Astrocyte of the spinal cord (primary cell): ENCODE results near the gene GPR108.

Experiments used
- DNase-seq: peaks from one replicate; pipeline ENCODE4 v3.0.0; 2011; ENCODE audit warnings: low read depth, low spot score
- H3K4me3 ChIP-seq: 2 replicates; pipeline ENCODE4 v1.5.1; 2011; ENCODE audit warnings: low read depth, mild to moderate bottlenecking, low read length, moderate library complexity
- in situ Hi-C: cut with HindIII; loops from 2 replicates; pipeline ENCODE4 v1.10.0; 2017; ENCODE audit warnings: low sequenced_read_pairs
- TF ChIP-seq, protein P1 (sequence below): IDR thresholded peaks from 2 replicates; pipeline ENCODE4 v1.5.1; 2012; ENCODE audit warnings: low read depth, mild to moderate bottlenecking, low read length, inconsistent platforms

GPR108 gene

DNA sequence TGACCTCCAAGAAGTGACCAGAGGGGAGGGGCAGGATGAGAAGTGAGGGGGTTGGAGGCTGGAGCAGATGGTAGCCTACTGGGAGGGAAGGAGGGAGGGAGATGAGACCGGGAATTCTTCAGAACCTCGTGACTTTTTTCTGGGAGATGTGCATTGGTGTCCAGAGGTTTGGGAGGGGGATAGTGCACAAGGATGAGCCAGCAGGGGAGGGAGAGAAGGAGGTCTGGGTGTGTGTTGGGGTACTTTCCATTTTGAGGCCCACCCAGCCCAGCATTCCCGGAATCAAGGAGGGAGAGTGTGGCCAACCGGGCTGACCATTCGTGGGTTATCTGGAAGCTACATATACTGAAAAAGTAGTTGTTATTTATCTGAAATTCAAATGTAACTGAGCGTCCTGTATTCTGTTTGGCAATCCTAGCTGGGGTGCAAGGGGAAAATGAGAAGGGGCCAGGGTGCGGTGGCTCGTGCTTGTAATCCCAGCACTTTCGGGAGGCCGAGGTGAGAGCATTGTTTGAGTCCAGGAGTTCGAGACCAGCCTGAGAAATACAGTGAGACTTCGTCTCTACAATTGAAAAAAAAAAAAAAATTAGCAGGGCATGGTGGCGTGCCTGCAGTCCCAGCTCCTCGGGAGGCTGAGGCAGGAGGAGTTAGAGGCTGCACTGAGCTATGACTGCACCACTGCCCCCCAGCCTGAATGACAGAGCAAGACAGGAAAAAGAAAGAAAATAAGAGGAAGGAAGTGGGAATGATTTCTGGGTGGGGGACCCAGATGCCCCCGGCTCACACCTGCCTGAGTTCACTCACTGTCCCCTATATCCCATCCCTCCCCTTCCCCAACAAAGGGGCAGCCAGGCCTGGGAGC, 12.5 kb downstream of the GPR108 start:
- DNase-seq: no peak
- TF ChIP-seq, protein P1, sequence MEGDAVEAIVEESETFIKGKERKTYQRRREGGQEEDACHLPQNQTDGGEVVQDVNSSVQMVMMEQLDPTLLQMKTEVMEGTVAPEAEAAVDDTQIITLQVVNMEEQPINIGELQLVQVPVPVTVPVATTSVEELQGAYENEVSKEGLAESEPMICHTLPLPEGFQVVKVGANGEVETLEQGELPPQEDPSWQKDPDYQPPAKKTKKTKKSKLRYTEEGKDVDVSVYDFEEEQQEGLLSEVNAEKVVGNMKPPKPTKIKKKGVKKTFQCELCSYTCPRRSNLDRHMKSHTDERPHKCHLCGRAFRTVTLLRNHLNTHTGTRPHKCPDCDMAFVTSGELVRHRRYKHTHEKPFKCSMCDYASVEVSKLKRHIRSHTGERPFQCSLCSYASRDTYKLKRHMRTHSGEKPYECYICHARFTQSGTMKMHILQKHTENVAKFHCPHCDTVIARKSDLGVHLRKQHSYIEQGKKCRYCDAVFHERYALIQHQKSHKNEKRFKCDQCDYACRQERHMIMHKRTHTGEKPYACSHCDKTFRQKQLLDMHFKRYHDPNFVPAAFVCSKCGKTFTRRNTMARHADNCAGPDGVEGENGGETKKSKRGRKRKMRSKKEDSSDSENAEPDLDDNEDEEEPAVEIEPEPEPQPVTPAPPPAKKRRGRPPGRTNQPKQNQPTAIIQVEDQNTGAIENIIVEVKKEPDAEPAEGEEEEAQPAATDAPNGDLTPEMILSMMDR: no peak
- H3K4me3 ChIP-seq: no peak overlapping the region
- in situ Hi-C loops: no loop called here

DNA sequence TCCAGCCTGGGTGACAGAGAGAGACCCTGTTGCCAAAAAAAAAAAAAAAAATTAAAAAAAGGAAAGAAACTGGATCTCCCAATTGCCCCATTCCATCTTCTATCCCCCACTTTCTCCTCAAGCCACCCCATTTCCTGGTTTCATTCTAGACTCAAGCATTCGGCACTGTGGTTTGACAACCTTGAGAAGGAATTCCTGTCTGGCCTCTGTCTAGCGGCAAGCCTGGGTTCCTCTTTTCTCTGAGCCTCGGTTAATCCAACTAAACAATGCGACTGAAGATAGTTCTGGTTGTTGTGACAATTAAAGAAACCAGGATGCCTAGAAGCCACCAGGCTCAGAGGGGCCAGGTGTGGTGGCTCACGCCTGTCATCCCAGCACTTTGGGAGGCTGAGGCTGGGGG, 13.6 kb downstream of the GPR108 start:
- in situ Hi-C loops: no loop called here
- H3K4me3 ChIP-seq: no peak overlapping the region
- TF ChIP-seq, protein P1: no peak
- DNase-seq: no peak

DNA sequence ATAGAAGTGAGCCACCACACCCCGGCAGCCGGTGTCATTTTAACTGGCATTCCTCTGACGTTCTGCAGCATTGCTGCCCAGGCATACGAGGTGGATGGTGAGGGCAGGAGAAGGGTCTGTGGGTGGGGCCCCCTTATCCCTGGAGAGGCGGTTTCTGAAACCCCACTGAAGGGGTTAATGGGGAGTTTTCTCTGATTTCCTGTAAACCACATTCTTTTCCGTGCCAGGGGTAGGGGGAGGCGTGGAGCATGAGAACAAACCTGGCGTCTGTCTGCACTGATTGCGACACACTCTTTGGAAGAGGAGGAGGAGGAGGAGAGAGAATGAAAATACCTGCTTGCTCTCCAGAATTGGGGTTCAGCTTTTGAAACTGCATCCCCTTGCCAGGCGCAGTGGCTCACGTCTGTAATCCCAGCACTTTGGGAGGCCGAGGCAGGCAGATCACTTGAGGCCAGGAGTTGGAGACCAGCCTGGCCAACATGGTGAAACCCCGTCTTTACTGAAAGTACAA, 14.2 kb downstream of the GPR108 start:
- no peak overlapping the region for H3K4me3 ChIP-seq
- TF ChIP-seq, protein P1: no peak
- no peak for DNase-seq
- in situ Hi-C loops: no loop called here

DNA sequence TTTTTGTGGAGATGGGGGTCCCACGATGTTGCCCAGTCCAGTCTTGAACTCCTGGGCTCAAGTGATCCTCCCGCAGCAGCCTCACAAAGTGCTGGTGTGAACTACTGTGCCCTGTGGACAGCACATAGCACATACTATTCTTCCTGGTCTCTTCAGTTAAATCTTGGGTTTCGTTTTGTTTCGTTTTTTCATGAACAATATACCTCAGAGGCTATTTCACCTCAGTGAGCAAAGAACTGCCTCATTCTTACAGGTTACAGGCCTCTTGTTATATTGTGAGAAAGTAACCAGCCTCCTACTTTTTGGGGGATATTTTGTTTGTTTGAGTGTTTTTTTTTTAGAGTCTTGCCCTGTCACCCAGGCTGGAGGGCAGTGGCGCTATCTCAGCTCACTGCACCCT, 15.6 kb downstream of the GPR108 start:
- in situ Hi-C loops: no loop called here
- no peak overlapping the region for H3K4me3 ChIP-seq
- no peak for DNase-seq
- TF ChIP-seq, protein P1: no peak

DNA sequence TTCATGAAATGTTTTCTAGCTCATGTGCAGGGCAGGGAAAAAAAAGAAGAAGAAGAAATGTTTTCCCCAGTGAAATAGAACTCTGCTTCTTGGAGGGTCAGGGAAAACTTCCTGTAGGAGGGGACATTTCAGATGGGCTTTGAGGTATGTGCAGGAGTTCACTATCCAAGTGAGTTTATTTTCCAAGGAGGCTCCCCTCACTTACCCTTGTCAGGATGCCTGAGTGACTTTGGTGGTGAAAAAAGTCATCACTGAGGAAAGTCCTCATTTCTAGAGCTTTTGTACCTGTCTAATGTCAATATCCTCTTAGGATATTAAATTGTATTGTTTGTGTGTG, 16.3 kb downstream of the GPR108 start:
- DNase-seq: no peak
- H3K4me3 ChIP-seq: no peak overlapping the region
- TF ChIP-seq, protein P1: no peak
- in situ Hi-C loops: no loop called here

DNA sequence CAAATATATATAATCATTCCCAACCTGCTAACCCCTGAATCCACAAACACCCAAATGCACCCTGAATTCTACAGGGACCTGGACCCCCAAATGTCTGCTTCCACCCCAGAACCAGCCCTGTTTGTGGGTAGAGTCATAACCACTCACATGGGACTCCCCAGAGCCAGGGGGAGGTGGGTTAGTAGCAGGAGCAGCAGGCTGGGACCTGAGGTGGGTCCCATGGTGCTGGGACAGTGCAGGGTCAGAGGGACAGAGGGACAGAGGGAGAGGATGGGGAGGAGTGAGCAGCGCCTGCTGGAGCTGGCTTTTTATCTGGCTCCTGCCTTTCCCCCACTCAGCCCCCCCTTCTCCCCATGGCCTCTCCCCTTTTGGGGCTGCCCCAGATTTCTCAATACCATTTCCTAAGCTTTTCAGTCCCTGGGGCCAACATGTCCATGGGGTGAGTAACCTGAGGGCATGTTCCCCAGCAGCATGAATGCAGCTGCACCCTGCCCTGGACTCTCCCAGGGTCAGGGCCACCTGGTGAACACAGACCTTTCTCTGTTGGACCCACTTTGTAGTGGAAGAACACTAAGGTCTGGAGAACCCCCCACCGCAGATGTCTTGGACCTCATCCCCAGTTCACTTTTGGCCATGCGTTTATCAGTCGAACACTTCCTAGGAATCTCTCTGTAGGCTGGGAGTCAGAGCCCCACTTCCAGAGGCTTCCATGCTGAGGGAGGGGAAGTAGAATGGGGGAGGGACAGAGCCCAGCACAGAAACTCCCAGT, 16.8 kb downstream of the GPR108 start, which contains the start of gene C3:
Gene C3, minus strand, starts transcription at position 282 of the 769 bp plus-strand sequence. Its CDS starts 61 bp downstream, at position 221.
- no peak for DNase-seq
- H3K4me3 ChIP-seq: no peak within 1 kb of the TSS
- in situ Hi-C loops: no loop called here
- TF ChIP-seq, protein P1: no peak
